Hepatocyte (in vitro differentiated cells): Measurements from ENCODE around the gene VAV2. TPM values are rescaled to one million over a fixed set of nuclear protein-coding genes. Genes with fewer than 3 reads are reported as not detected.

Experiments used
- DNase-seq: peaks from one replicate; pipeline ENCODE4 v3.0.0-alpha.2; 2016; ENCODE audit warnings: low spot score
- H2AFZ ChIP-seq: fragments of 200-600 bp; sonication (generic); 2 replicates; pipeline ENCODE4 v1.6.0; 2016; ENCODE audit warnings: antibody characterized with exemption, mild to moderate bottlenecking
- H3K27ac ChIP-seq: fragments of 200-600 bp; sonication (generic); 2 replicates; pipeline ENCODE4 v1.5.1; 2016; ENCODE audit warnings: mild to moderate bottlenecking
- H3K27me3 ChIP-seq: fragments of 200-600 bp; sonication (generic); 2 replicates; pipeline ENCODE4 v1.6.1; 2016
- H3K36me3 ChIP-seq: fragments of 200-600 bp; sonication (generic); replicated peaks from 2 replicates; pipeline ENCODE4 v1.5.1; 2016; ENCODE audit warnings: low read depth; ENCODE audit not compliant: insufficient read depth
- H3K4me1 ChIP-seq: fragments of 200-600 bp; sonication (generic); 2 replicates; pipeline ENCODE4 v1.5.1; 2016; ENCODE audit warnings: mild to moderate bottlenecking, moderate library complexity; ENCODE audit not compliant: insufficient read depth
- H3K4me2 ChIP-seq: fragments of 200-600 bp; sonication (generic); 2 replicates; pipeline ENCODE4 v1.6.0; 2016
- H3K4me3 ChIP-seq: fragments of 200-600 bp; sonication (generic); 2 replicates; pipeline ENCODE4 v1.5.1; 2016; ENCODE audit warnings: mild to moderate bottlenecking
- H3K79me2 ChIP-seq: fragments of 200-600 bp; sonication (generic); 2 replicates; pipeline ENCODE4 v1.6.0; 2017; ENCODE audit warnings: mild to moderate bottlenecking
- H3K9me2 ChIP-seq: fragments of 200-600 bp; sonication (generic); replicated peaks from 2 replicates; pipeline ENCODE4 v1.6.0; 2017; ENCODE audit warnings: mild to moderate bottlenecking; ENCODE audit not compliant: insufficient read depth
- H3K9me3 ChIP-seq: fragments of 200-600 bp; sonication (generic); 2 replicates; pipeline ENCODE4 v1.5.1; 2016; ENCODE audit warnings: low read depth, mild to moderate bottlenecking
- H4K20me1 ChIP-seq: fragments of 200-600 bp; sonication (generic); 2 replicates; pipeline ENCODE4 v1.6.0; 2016; ENCODE audit warnings: mild to moderate bottlenecking; ENCODE audit not compliant: insufficient read depth, poor library complexity, severe bottlenecking
- EZH2 ChIP-seq: fragments of 200-600 bp; sonication (generic); IDR thresholded peaks from 2 replicates; pipeline ENCODE4 v1.6.1; 2016; ENCODE audit warnings: antibody characterized with exemption, mild to moderate bottlenecking, borderline replicate concordance
- EZH2phosphoT487 ChIP-seq: fragments of 200-600 bp; sonication (generic); IDR thresholded peaks from one replicate; pipeline ENCODE4 v1.6.1; 2018; ENCODE audit warnings: antibody characterized with exemption, mild to moderate bottlenecking, low read depth, moderate library complexity; ENCODE audit not compliant: unreplicated experiment, severe bottlenecking
- whole genome bisulfite sequencing: methylation state at CpG from one replicate; pipeline ENCODE4 v1.1.6; 2016; ENCODE audit warnings: low lambda C conversion rate; ENCODE audit errors: missing lambda C conversion rate; 5-methylcytosine and 5-hydroxymethylcytosine counted together
- polyA plus RNA-seq: library from polyadenylated mRNA; unstranded; fragments of >200 nt; fragmentation: Nextera tagmentation; extraction: Ambion mirVana; gene quantifications from 2 replicates; pipeline ENCODE4 v1.2.1, GENCODE V29; 2016
- total RNA-seq: library from RNA; depleted of rRNA; stranded (reverse); fragments of >200 nt; gene quantifications from 2 replicates; pipeline ENCODE4 v1.2.3, GENCODE V29; 2014
- TF ChIP-seq, protein P1 (sequence below): fragments of 200-600 bp; sonication (generic); IDR thresholded peaks from 2 replicates; pipeline ENCODE4 v1.5.1; 2016; ENCODE audit warnings: antibody characterized with exemption, mild to moderate bottlenecking; ENCODE audit not compliant: poor library complexity

VAV2 gene
- total and polyA plus RNA-seq, 2 experiments from 2014 or later, result 24.9 to 27.7 TPM

DNA sequence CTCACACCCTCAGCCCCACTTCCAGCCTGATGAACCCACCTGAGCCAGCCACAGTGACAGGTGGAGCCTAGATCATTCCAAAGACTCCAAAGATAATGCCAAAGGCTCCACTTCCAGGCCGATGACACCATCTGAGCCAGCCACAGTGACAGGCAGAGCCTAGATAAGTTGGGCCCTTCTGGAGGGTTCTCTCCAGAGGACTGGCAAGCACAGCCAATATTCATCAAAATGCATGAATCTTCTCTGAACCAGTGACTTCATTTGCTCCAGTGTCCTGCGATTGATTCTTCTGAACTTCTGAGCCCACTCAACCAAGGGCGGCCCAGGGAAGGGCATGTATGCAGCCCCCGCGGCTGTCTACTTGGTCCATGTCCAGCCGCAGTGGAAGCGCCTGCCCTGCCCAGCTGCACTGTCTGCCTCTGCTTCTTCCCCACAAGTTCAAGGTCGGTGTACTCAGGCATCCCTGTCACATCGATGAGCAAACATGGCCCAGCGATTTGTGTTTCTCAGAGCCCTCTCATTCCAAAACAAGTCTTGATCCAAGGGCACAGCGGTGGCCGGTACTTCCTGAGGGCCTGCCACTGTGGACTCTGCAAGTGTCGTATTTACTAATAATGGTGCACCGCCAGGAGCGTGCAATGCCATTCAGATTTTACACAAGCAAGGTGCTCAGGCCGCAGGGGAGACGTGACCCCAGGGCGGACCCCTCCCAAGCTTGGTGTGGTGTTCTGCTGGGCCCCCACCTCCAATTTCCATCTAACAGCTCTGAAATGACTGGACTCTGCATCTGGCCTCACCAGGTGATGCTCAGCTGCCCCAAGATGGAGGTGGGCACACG lies 107.0 kb downstream of the VAV2 start:
- Histone ChIP-seq H3K79me2 (peaks cover 94% of the 10 kb centered on the region), H3K27me3 (no peaks in the 10 kb centered on the region), H3K36me3 (no peaks in the 10 kb centered on the region), H3K27ac (no peak overlapping the region), H2AFZ (no peak overlapping the region), H3K4me1 (peaks cover 58% of the 10 kb centered on the region), H3K4me3 (no peak overlapping the region), H3K9me2 (no peaks in the 10 kb centered on the region), H3K9me3 (no peaks in the 10 kb centered on the region), H4K20me1 (peaks cover 7% of the 10 kb centered on the region), H3K4me2 (no peak overlapping the region)
- TF ChIP-seq EZH2phosphoT487 (no peak), EZH2 (no peak)
- TF ChIP-seq, protein P1, sequence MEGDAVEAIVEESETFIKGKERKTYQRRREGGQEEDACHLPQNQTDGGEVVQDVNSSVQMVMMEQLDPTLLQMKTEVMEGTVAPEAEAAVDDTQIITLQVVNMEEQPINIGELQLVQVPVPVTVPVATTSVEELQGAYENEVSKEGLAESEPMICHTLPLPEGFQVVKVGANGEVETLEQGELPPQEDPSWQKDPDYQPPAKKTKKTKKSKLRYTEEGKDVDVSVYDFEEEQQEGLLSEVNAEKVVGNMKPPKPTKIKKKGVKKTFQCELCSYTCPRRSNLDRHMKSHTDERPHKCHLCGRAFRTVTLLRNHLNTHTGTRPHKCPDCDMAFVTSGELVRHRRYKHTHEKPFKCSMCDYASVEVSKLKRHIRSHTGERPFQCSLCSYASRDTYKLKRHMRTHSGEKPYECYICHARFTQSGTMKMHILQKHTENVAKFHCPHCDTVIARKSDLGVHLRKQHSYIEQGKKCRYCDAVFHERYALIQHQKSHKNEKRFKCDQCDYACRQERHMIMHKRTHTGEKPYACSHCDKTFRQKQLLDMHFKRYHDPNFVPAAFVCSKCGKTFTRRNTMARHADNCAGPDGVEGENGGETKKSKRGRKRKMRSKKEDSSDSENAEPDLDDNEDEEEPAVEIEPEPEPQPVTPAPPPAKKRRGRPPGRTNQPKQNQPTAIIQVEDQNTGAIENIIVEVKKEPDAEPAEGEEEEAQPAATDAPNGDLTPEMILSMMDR, result no peak
- 93% methylated on average over 19 of the region's 19 CpGs for WGBS
- DNase-seq, result no peak

DNA sequence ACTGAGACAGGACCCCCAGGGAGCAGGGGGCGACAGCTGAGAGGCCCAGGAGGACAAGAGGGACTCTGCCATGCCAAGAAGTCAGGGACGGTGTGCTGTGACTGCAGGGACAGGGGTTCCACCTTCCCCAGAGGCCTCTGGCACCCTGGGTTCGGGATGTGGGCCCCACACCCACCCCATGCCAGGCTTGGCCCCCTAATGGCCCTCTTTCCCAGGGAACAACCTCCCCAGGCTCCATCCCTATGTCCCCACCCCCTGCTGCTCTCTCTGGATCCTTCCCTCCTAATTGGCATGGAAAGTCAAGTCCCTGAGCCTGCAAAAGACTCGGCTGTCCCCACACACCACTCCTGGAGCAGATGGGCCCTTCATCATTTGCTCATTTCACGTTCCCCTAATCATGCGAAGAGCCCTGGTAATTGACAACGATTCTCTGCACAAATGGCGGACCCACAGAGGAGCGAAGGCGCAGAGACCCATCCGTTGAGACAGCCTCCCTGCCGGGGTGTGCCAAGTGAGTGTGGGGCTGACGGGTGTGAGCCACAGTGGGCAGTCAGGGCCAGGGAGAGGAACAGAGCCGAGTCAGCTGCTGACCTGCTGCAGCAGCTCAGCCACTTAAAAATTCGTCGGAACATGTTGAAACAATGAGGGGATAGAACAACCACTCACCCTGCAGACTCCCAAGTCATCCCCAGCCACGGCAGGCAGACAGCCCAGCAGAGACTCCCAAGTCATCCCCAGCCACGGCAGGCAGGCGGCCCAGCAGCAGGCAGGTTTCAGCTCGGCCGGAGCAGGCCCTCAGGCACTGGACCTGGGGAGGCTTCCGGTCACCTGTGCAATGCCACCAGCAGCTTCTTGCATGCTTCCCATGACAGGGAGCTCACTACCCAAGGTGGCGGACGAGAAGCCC lies 109.0 kb downstream of the VAV2 start:
- Histone ChIP-seq H3K36me3 (no peaks in the 10 kb centered on the region), H4K20me1 (peaks cover 15% of the 10 kb centered on the region), H3K27me3 (no peaks in the 10 kb centered on the region), H3K27ac (peak overlapping the region; percentile 64), H3K79me2 (peaks cover 98% of the 10 kb centered on the region), H3K4me2 (no peak overlapping the region), H3K9me3 (no peaks in the 10 kb centered on the region), H3K4me3 (no peak overlapping the region), H3K4me1 (peaks cover 54% of the 10 kb centered on the region), H2AFZ (no peak overlapping the region), H3K9me2 (no peaks in the 10 kb centered on the region)
- no peak for DNase-seq
- 90% methylated on average over 24 of the region's 24 CpGs for WGBS
- TF ChIP-seq, protein P1, result no peak
- TF ChIP-seq EZH2phosphoT487, result no peak
- TF ChIP-seq EZH2, result no peak

DNA sequence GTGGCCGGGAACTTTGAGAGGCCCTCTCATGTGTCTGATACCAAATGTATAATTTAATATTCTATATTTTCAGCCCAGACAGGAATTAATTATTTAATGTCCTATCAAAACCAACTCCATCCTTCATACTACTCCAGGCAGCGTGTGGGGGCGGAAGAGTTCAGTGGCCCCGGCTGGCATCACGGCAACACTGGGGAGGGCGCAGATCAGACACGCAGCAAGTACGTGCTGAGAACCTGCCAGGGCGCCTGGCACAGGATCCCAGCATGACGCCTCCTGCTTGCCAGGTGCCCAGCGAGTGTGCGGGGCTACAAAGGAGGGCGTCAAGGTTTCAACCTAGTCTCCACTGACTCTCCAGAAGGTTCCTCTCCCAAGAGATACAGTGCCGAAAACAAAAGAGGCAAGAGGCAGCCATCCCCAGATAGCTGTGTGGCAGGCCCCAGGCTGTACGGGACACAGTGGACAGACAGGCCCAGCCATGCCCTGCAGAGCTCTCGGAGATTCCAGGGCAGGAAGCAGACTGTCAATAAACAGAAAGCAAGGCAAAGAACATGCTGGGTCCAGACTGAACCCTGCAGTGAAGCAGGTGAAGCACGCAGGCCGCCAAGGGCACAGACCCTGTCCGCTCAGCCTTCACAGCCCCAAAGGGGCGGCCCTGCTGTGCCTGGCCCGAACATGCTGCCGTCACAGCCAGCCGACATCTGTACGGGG lies 110.3 kb downstream of the VAV2 start:
- Histone ChIP-seq H3K9me3 (no peaks in the 10 kb centered on the region), H2AFZ (no peak overlapping the region), H3K9me2 (no peaks in the 10 kb centered on the region), H3K4me3 (no peak overlapping the region), H4K20me1 (peaks cover 15% of the 10 kb centered on the region), H3K4me2 (no peak overlapping the region), H3K36me3 (no peaks in the 10 kb centered on the region), H3K27ac (peak overlapping the region; percentile 64), H3K4me1 (peaks cover 41% of the 10 kb centered on the region), H3K27me3 (no peaks in the 10 kb centered on the region), H3K79me2 (peaks cover 99% of the 10 kb centered on the region)
- WGBS, result 87% methylated on average over 24 of the region's 24 CpGs
- no peak for DNase-seq
- TF ChIP-seq, protein P1, result no peak
- TF ChIP-seq EZH2 (no peak), EZH2phosphoT487 (no peak)
